T-helper 1 cell (primary cell): Measurements from ENCODE around the gene LMO7.
A peak's percentile ranks its signal among the peaks of the same experiment; 100 is the strongest.

Experiments
- DNase-seq, 5 donors: peaks; one replicate each; pipeline ENCODE4 v3.0.0-alpha.2; 2012 to 2020

The LMO7 gene

GRCh38 chr13:75860935-75861334, 224.8 kb downstream of the LMO7 start:
- DNase-seq = no peak

GRCh38 chr13:75861786-75862185, 225.7 kb downstream of the LMO7 start:
- DNase-seq = no peak

GRCh38 chr13:75864718-75865117, 228.6 kb downstream of the LMO7 start:
- DNase-seq = no peak

- DNase-seq = no peak
Observed at GRCh38 chr13:75867379-75868117, 231.4 kb downstream of the LMO7 start.

- peak in 1 of 5 donors; percentile 54 for DNase-seq
Observed at GRCh38 chr13:75869981-75870380, 233.9 kb downstream of the LMO7 start.

GRCh38 chr13:75870397-75870903, 234.3 kb downstream of the LMO7 start:
- peak in 1 of 5 donors; percentile 6 for DNase-seq

- no peak for DNase-seq
Observed at GRCh38 chr13:75871059-75871458, 234.9 kb downstream of the LMO7 start.

- no peak for DNase-seq
Observed at GRCh38 chr13:75872980-75873379, 236.8 kb downstream of the LMO7 start.

GRCh38 chr13:75873494-75873893, 237.4 kb downstream of the LMO7 start:
- DNase-seq = no peak

- no peak for DNase-seq
Observed at GRCh38 chr13:75875450-75875849, 239.3 kb downstream of the LMO7 start.

GRCh38 chr13:75876142-75877050, 240.3 kb downstream of the LMO7 start:
- peak in 3 of 5 donors; percentile 11 to 56 (median 26) for DNase-seq

- no peak for DNase-seq
Observed at GRCh38 chr13:75877071-75877470, 240.9 kb downstream of the LMO7 start.

GRCh38 chr13:75879656-75880055, 243.5 kb downstream of the LMO7 start:
- DNase-seq = no peak

GRCh38 chr13:75881109-75881775, 245.1 kb downstream of the LMO7 start:
- DNase-seq = no peak

GRCh38 chr13:75882261-75882660, 246.1 kb downstream of the LMO7 start:
- DNase-seq = no peak

GRCh38 chr13:75889427-75889826, 253.3 kb downstream of the LMO7 start:
- DNase-seq = no peak

- DNase-seq = no peak
Observed at GRCh38 chr13:75895168-75895567, 259.0 kb downstream of the LMO7 start.

GRCh38 chr13:75896271-75896670, 260.1 kb downstream of the LMO7 start:
- no peak for DNase-seq

- no peak for DNase-seq
Observed at GRCh38 chr13:75897386-75897785, 261.3 kb downstream of the LMO7 start.

GRCh38 chr13:75901501-75901900, 265.4 kb downstream of the LMO7 start:
- DNase-seq = no peak

- no peak for DNase-seq
Observed at GRCh38 chr13:75902166-75903104, 266.3 kb downstream of the LMO7 start.

GRCh38 chr13:75904012-75904411, 267.9 kb downstream of the LMO7 start:
- DNase-seq = no peak
